Right cardiac atrium (tissue), 5 donors: ENCODE data around the gene PNLIPRP3. TPM values are rescaled to one million over a fixed set of nuclear protein-coding genes. Genes with fewer than 3 reads are reported as not detected.

ENCODE experiments used
- ATAC-seq, 2 donors: fragments of 200-7000 bp; cut with Tn5 transposase; one replicate each; pipeline versions ENCODE4 v1.8.0 to v1.9.1; 2020; ENCODE audit warnings: moderate library complexity in 2 of 2, mild to moderate bottlenecking in 1 of 2
- DNase-seq, 3 donors: peaks; one replicate each; pipeline ENCODE4 v3.0.0-alpha.2; 2020
- H3K27ac ChIP-seq: one replicate; pipeline ENCODE4 v1.5.1; 2013; ENCODE audit warnings: mild to moderate bottlenecking, low read length, control low read depth, moderate library complexity
- H3K27me3 ChIP-seq: one replicate; pipeline ENCODE4 v1.6.1; 2013; ENCODE audit not compliant: control insufficient read depth, insufficient read depth
- H3K4me1 ChIP-seq: one replicate; pipeline ENCODE4 v1.6.1; 2013; ENCODE audit warnings: low read length; ENCODE audit not compliant: control insufficient read depth, insufficient read depth
- H3K4me3 ChIP-seq: one replicate; pipeline ENCODE4 v1.5.1; 2013; ENCODE audit warnings: low read length, control low read depth
- H3K9me3 ChIP-seq: one replicate; pipeline ENCODE4 v1.6.1; 2013; ENCODE audit warnings: low read length; ENCODE audit not compliant: control insufficient read depth
- WGBS: extraction: QIAGEN DNeasy Blood & Tissue Kit; methylation state at CpG from one replicate; pipeline ENCODE4 v1.1.7; 2013; 5-methylcytosine and 5-hydroxymethylcytosine counted together
- intact Hi-C, 4 donors: fragments of 100-400 bp; cut with DNase I; formaldehyde crosslinking; loops; one replicate each; pipeline versions ENCODE4 v1.11.0 to v1.14.0; 2022 to 2023
- polyA plus RNA-seq: library from polyadenylated mRNA; stranded (reverse); fragments of 200-250 nt; gene quantifications from one replicate; pipeline ENCODE4 v1.2.3, GENCODE V29; 2013
- total RNA-seq, 4 donors: library from RNA; stranded (reverse); fragmentation: NEBNext Ultra II Directional; extraction: Animal tissue kit (Norgen Biotek cat#: 25700); gene quantifications; one replicate each; pipeline ENCODE4 v1.2.1, GENCODE V29; 2021
- donor health status: healthy with polysubstance abuse.
- donor health status: DM: no; HTN: yes; CAD: no.
- donor health status: DM: no; HTN: no; CAD: no.
- donor health status: DM: no; HTN: yes; CAD: no; lungs with severe emphysema.
- donor health status: DM: yes; HTN: yes; CAD: no.

PNLIPRP3 gene
- total and polyA plus RNA-seq, 5 donors = not detected

DNA sequence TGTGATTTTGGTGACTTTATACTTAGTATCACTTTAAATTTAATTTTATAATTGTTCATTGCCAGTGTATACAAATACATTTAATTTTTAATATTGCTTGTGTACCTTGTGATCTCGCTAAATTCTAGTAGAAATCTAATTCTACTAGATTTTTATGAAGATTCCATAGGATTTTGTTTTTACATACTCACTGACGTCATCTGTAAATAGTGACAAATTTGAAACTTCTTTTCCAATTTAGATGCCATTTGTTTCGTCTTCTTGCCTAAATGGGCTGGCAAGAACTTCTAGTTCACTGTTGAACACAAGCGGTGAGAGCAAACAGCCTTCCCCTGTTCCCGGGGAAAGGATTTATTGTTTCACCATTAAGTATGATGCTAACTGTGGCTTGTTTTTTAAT lies 17.3 kb upstream of the PNLIPRP3 start:
- no peaks in the 10 kb centered on the region for H3K27me3 ChIP-seq
- no peak overlapping the region for H3K4me3 ChIP-seq
- intact Hi-C loops = no loop called here
- ATAC-seq (no peak), DNase-seq (no peak)
- WGBS = 79% methylated on average over 5 of the region's 5 CpGs
- no peak overlapping the region for H3K27ac ChIP-seq
- no peaks in the 10 kb centered on the region for H3K4me1 ChIP-seq
- H3K9me3 ChIP-seq = no peaks in the 10 kb centered on the region

DNA sequence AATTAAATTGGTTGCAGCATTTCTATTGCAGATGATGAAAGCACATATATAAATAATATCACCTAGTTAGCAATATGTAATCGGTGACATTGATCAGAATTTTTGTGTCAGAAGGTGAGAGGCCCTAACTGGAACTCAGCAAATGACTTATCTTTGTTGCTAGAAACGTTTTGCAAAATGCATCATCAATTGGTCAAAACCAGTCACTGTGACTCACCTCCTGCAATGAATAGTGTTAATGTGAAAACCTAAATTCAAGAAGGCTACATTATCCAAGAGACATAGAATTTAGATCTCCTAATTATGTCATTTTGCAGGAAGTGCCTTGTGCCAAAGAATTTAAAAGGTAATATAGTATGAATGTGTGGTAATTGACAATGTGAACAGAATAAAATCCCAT lies 9.8 kb upstream of the PNLIPRP3 start:
- Histone ChIP-seq H3K27me3 (no peaks in the 10 kb centered on the region), H3K27ac (no peak overlapping the region), H3K9me3 (no peaks in the 10 kb centered on the region), H3K4me1 (no peaks in the 10 kb centered on the region), H3K4me3 (no peak overlapping the region)
- WGBS = 53% methylated on average over 2 of the region's 2 CpGs
- ATAC-seq (no peak), DNase-seq (no peak)
- intact Hi-C loops = no loop called here

DNA sequence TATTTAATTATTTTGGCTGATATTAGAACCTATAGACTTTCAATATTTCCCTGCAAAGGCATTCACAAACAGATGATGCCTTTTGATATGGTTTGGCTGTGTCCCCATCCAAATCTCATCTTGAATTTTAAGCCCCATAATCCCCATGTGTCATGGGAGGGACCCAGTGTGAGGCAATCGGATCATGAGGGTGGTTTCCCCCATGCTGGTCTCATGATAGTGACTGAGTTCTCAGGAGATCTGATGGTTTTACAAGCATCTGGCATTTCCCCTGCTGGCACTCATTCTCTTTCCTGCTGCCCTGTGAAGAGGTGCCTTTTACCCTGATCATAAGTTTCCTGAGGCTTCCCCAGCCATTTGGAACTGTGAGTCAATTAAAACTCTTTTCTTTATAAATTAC lies 9.3 kb upstream of the PNLIPRP3 start:
- intact Hi-C loops = no loop called here
- DNase-seq (no peak), ATAC-seq (no peak)
- H3K27ac ChIP-seq = no peak overlapping the region
- H3K4me3 ChIP-seq = no peak overlapping the region
- no peaks in the 10 kb centered on the region for H3K4me1 ChIP-seq
- 71% methylated on average over 1 of the region's 1 CpG for whole genome bisulfite sequencing
- no peaks in the 10 kb centered on the region for H3K27me3 ChIP-seq
- H3K9me3 ChIP-seq = no peaks in the 10 kb centered on the region

DNA sequence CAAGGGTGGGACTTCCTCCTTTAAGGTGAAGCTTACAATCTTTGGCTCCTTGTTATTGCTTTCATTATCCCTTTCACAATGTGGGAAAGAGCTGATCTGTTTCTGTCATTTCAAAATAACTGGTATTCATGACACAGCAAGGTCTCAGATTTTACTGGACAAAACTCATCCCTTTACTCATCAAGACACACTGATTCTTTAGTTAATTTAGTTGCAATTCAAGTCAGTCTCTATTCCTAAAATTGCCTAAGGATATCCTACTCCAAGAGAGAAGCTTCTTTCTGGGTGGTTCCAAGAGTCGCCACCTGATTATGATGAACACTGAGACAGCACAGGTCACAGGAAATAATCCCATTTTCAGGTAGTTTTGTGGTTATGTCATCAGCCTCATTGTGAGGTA lies 5.8 kb upstream of the PNLIPRP3 start:
- Histone ChIP-seq H3K9me3 (no peaks in the 10 kb centered on the region), H3K4me3 (no peak overlapping the region), H3K27me3 (no peaks in the 10 kb centered on the region), H3K27ac (no peak overlapping the region), H3K4me1 (no peaks in the 10 kb centered on the region)
- DNase-seq = no peak
- intact Hi-C loops = no loop called here
- 93% methylated on average over 1 of the region's 1 CpG for WGBS
- ATAC-seq = no peak

DNA sequence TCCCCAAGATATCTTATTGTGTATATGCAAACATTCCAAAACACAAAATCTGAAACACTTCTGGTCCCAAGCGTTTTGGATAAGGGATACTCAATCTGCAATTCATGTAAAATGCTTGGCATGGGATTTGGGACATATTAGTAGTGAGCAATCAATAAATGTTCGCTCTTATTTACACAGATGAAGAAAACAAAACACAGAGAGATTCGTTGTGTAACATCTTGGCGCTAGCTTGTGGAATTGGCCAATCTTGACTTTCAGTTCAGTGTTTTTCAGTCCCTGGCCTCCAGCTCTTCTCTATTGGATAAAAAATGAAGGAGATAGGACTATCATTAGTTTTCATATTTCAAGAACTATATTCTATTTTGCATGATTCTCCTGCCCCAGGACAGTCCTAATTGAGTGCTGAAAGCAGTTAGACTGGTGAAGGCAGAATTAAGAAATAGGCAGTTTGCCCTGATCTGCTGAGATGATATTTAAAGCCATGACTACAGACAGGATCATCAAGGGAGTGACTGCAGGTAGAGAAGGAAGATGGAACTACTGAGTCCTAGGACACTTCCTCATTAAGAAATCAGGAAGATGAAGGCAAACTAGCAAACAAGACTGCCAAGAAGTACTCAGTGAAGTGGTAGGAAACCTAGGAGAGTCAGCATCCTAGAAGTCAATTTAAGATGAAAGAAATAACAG lies 1.8 kb downstream of the PNLIPRP3 start:
- Histone ChIP-seq H3K27ac (no peak overlapping the region), H3K4me1 (no peaks in the 10 kb centered on the region), H3K9me3 (no peaks in the 10 kb centered on the region), H3K27me3 (no peaks in the 10 kb centered on the region), H3K4me3 (no peak overlapping the region)
- DNase-seq (no peak), ATAC-seq (no peak)
- intact Hi-C loops = no loop called here
- WGBS = 63% methylated on average over 4 of the region's 4 CpGs

DNA sequence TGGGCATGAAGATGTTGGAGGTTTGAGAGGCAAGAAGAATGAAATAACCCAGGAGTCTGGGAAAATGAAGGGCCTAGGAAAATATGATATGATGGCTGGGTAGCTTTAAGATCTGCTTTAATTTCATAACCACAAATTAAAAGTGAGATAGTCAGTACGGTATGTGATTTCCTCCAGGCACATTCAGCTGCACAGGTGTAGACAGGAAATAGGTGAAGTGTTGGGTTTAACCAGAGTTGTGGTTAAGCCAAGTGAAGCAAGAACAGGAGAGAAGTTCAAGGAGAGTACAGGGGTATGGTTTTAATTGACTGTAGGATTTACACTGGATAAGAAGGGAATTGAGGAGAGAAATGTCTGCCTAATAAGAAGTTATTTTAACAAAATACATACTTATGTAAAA lies 2.6 kb downstream of the PNLIPRP3 start:
- Histone ChIP-seq H3K27me3 (no peaks in the 10 kb centered on the region), H3K4me1 (no peaks in the 10 kb centered on the region), H3K4me3 (no peak overlapping the region), H3K9me3 (no peaks in the 10 kb centered on the region), H3K27ac (no peak overlapping the region)
- DNase-seq (no peak), ATAC-seq (no peak)
- intact Hi-C loops = no loop called here
- WGBS = 71% methylated on average over 1 of the region's 1 CpG

DNA sequence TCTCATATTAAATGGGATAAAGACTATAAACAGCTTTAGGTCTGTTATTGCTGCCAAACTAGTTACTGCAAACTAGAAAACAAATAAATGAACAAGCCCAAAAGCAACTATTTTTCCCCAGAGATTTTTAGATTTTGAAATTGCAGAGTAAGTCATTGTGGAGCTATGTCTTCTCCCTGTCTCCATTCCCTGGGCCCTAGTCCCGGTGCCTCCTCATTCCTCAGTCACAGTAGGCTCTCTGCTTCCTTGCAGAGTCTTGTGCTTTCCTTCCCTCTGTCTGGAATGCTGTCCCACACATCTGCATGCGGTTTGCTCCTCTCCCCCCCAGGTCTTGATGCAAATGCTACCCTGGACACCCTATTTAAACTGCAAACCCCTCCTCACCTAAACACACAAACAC lies 4.0 kb downstream of the PNLIPRP3 start:
- no peaks in the 10 kb centered on the region for H3K4me1 ChIP-seq
- intact Hi-C loops = no loop called here
- H3K27ac ChIP-seq = no peak overlapping the region
- H3K27me3 ChIP-seq = no peaks in the 10 kb centered on the region
- no peak overlapping the region for H3K4me3 ChIP-seq
- ATAC-seq (no peak), DNase-seq (no peak)
- 50% methylated on average over 2 of the region's 2 CpGs for WGBS
- no peaks in the 10 kb centered on the region for H3K9me3 ChIP-seq

DNA sequence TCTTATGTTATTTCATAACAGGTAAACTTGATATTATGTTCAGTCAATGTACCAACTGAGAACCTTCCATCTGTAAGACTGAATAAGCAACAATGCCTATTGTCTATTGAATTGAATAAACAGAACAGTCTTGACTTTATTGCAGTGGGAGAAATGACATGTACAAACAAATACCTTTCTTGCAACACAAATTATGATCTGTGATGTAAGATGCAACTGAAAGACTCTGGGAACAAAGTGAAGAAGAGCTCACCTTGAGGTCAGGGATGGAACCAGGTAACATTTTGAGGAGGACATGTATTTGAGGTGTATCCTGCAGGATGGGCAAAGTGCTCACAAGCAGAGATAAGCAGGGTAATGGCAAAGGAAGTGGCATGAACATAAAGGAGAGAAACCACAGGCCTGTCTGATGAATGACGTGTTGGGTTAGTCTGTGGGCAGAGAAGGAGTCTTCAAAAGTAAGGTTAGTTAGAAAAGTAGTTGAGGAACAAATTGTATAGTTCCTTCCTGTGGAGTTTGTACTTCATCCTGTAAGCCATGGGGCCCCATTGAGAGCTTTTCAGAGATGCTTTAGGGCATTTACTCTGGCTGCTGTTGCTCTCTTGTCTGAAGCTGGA lies 9.5 kb downstream of the PNLIPRP3 start:
- ATAC-seq = no peak

DNA sequence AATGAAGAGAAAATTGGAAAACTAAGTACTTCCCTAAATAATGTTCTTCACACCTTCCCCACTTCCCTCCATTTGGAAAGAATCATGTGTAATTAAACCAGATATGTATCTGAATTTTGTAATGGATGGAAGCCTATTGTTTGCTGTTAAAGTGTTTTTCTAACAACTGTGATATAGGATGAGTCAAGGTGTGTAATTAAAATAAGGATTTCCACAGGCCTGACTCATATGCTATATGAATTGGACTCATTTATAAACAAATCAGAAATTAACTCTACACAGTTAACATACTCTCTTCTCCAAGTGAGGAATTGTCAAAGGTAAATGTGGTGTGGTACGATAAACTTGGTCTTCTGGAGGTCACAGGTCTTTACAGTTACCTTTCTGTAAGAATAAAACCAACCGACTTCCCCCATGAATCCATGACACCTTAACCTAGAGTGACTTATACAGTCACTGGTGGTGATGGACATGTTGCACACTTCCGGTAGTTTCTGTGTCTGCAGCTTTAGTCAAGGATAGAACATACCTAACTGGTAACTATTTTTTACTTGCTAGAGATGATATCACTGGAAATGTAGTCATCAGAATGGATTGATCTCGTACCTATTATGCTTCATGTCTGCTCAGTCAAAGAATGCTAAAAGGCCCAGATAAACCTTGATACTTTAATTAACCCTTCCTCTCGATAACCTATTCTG lies 12.8 kb downstream of the PNLIPRP3 start:
- Histone ChIP-seq H3K27ac (no peak overlapping the region), H3K4me1 (no peaks in the 10 kb centered on the region), H3K9me3 (no peaks in the 10 kb centered on the region), H3K27me3 (no peaks in the 10 kb centered on the region), H3K4me3 (no peak overlapping the region)
- intact Hi-C loops = no loop called here
- 84% methylated on average over 5 of the region's 5 CpGs for WGBS
- ATAC-seq (no peak), DNase-seq (no peak)

More for the DNA sequence above, 9.5 kb downstream of the PNLIPRP3 start:
- intact Hi-C loops = no loop called here
- Histone ChIP-seq H3K4me3 (no peak overlapping the region), H3K27ac (no peak overlapping the region), H3K4me1 (no peaks in the 10 kb centered on the region), H3K9me3 (no peaks in the 10 kb centered on the region), H3K27me3 (no peaks in the 10 kb centered on the region)
- WGBS = 63% methylated on average over 1 of the region's 1 CpG
- DNase-seq = no peak

DNA sequence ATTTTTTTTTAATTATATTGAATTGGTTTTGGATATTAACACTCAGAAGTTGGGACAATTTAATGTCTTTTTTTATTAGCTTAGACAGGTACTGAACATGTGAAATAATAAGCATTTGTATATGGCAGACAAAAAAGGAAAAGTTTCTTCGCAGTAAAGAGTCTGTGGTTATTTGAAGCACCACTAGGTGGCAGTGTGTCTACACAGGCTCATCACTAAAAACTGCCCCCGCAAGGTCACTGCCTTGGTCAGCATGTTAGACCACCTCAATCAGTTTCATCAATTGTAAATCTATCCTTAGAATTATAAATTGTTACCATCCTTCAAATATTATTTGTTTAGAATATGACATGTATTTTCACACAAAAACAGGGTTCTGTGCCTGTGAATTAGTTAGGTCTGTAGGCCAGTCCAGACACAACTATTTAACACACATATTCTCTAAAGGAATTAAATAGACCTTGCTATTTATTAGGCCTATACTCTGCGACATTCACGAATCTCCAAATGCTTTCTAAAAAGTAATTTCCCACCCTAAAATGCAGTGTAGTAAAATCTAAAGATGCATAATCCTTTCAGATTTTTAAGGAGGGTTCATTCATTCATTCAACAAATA lies 17.0 kb downstream of the PNLIPRP3 start:
- no peaks in the 10 kb centered on the region for H3K9me3 ChIP-seq
- no peak for DNase-seq
- H3K27me3 ChIP-seq = no peaks in the 10 kb centered on the region
- H3K4me1 ChIP-seq = no peaks in the 10 kb centered on the region
- WGBS = 43% methylated on average over 4 of the region's 4 CpGs
- no peak overlapping the region for H3K27ac ChIP-seq
- ATAC-seq = no peak
- intact Hi-C loops = no loop called here
- no peak overlapping the region for H3K4me3 ChIP-seq

DNA sequence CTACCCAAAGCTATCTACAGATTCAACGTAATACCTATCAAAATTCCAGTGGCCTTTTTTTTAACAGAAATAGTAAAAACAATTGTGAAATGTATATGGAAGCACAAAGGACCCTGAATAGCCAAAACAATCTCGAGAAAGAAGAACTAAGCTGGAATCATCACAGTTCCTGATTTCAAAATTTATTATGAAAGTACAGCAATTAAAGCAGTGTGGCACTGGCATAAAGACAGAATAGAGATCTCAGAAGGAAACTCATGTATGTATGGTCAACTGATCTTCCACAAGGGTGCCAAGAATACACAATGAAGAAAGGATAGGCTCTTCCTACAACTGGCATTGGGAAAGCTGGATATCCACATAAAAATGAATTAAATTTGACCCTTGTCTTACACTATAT lies 23.2 kb downstream of the PNLIPRP3 start:
- H3K4me1 ChIP-seq = no peaks in the 10 kb centered on the region
- no peaks in the 10 kb centered on the region for H3K9me3 ChIP-seq
- ATAC-seq = no peak
- no peak for DNase-seq
- intact Hi-C loops = no loop called here
- WGBS = 65% methylated on average over 2 of the region's 2 CpGs
- no peaks in the 10 kb centered on the region for H3K27me3 ChIP-seq
- no peak overlapping the region for H3K4me3 ChIP-seq
- no peak overlapping the region for H3K27ac ChIP-seq
